Measurements from ENCODE around the gene DUOX1.
"Not testable (repeated sequence)": the region's sequence is repeated elsewhere in the genome, so short reads cannot be mapped to it uniquely, and the experiment has no call there.

Gene DUOX1

DNA sequence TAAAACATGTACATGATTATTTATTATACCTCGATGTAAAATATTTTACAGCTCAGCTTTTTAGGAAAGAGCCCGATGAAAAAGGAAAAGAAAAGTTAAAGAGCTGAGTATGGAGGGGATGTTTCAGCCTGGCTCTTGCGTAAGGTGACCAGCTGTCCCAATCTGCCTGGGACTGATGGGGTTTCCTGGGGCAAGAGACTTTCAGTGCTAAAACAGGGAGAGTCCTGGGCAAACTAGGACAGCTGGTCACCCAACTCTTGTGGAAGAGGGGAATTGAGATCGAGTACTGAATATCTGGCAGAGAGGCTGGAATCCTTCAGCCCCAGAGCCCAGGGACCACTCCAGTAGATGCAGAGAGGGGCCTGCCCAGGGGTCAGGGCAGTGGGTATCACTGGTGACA, 36.8 kb upstream of the DUOX1 start:
- Histone ChIP-seq H3K27ac (ENCODE audit: low read depth in 2 of 2, low read length in 2 of 2) (no peak overlapping the region), H3K36me3 (ENCODE audit: control insufficient read depth in 2 of 2, insufficient read depth in 2 of 2, low read length in 2 of 2) (no peaks in the 10 kb centered on the region), H3K27me3 (ENCODE audit: control insufficient read depth in 2 of 2, insufficient read depth in 2 of 2, low read length in 2 of 2) (no peaks in the 10 kb centered on the region), H3K4me1 (ENCODE audit: control insufficient read depth in 2 of 2, insufficient read depth in 2 of 2, low read length in 2 of 2) (no peaks in the 10 kb centered on the region), H3K4me3 (ENCODE audit: low read length in 2 of 2) (no peak overlapping the region), H3K9me3 (ENCODE audit: control insufficient read depth in 2 of 2, low read length in 2 of 2) (no peaks in the 10 kb centered on the region), H3K9ac (ENCODE audit: low read depth in 1 of 2, low read length in 2 of 2) (no peak overlapping the region)

DNA sequence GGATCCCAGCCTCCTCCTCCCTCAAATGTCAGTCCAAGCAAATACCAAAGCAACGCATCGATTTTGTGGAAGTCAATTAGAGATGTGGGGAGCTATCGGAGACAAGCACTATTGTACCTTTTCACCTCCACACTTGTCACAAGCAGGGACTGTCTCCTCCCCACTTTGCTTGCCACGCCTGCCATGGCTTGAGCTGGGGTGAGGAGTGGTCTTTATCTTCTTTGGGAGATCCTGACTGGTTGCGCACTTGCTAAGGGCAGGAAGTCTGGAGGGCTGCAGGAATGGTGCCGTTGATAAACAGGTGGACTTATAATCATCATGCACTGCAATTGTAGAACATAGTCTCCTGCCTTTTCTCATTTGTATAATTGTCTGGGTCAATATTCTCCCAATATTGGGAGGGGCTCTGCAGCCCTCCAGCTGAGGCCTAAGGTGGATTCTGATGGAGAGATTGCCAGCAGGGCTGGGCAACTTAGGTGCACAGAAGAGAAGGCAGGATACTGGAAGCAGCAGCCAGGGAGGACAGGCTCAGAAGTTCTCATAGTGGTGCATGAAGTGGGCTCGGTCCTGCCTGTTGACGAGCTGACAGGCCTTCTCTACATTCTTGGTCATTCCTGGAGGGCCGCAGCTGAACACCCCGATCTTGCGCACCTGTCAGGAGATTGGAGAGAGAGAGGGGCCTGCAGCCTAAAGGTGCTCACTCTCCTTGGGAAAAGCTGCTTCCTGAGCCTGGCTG, 36.0 kb upstream of the DUOX1 start:
- Histone ChIP-seq H3K9me3 (ENCODE audit: control insufficient read depth in 2 of 2, low read length in 2 of 2) (no peaks in the 10 kb centered on the region), H3K36me3 (ENCODE audit: control insufficient read depth in 2 of 2, insufficient read depth in 2 of 2, low read length in 2 of 2) (no peaks in the 10 kb centered on the region), H3K4me3 (ENCODE audit: low read length in 2 of 2) (no peak overlapping the region), H3K27me3 (ENCODE audit: control insufficient read depth in 2 of 2, insufficient read depth in 2 of 2, low read length in 2 of 2) (no peaks in the 10 kb centered on the region), H3K4me1 (ENCODE audit: control insufficient read depth in 2 of 2, insufficient read depth in 2 of 2, low read length in 2 of 2) (no peaks in the 10 kb centered on the region), H3K27ac (ENCODE audit: low read depth in 2 of 2, low read length in 2 of 2) (no peak overlapping the region), H3K9ac (ENCODE audit: low read depth in 1 of 2, low read length in 2 of 2) (no peak overlapping the region)

DNA sequence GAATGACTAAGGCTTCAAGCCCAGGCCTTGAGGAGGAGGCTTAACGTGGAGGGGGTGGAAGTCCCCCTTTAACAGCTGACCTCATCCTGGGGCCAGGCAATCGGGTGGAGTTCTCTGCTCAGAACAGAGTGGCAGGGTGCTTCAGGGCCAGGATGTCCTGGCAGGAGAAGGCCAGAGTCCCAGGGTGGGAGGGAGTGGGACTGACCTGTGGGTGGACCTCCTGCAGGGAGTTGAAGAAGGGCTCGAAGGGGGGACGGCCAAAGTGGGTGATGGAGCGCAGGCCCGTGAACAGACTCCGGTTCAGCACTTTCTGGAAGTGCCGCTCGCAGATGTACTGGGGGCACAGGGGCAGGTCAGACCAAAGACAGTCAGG, 35.5 kb upstream of the DUOX1 start:
- Histone ChIP-seq H3K27ac (ENCODE audit: low read depth in 2 of 2, low read length in 2 of 2) (no peak overlapping the region), H3K27me3 (ENCODE audit: control insufficient read depth in 2 of 2, insufficient read depth in 2 of 2, low read length in 2 of 2) (no peaks in the 10 kb centered on the region), H3K36me3 (ENCODE audit: control insufficient read depth in 2 of 2, insufficient read depth in 2 of 2, low read length in 2 of 2) (no peaks in the 10 kb centered on the region), H3K9me3 (ENCODE audit: control insufficient read depth in 2 of 2, low read length in 2 of 2) (no peaks in the 10 kb centered on the region), H3K9ac (ENCODE audit: low read depth in 1 of 2, low read length in 2 of 2) (no peak overlapping the region), H3K4me3 (ENCODE audit: low read length in 2 of 2) (no peak overlapping the region), H3K4me1 (ENCODE audit: control insufficient read depth in 2 of 2, insufficient read depth in 2 of 2, low read length in 2 of 2) (no peaks in the 10 kb centered on the region)

DNA sequence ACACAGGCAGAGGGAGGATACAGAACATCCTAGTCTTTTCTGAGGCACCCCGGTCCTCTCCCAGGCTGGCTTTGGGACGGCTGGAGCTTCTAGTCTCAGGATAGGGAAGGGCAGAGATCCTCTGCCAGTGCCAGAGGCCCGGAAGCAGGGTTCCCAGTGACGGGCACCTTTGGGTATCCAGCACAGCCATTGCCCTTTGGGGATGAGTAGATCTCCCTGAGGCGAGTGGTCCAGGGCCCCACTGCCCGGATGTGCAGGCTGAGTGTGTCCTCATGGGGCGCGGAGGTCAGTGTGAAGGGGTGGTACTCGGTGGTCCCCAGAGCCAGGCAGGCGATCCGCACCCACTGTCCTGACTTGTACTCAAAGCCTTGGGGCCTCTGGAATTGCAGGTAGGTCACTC, 34.1 kb upstream of the DUOX1 start:
- H3K9ac ChIP-seq (ENCODE audit: low read depth in 1 of 2, low read length in 2 of 2): no peak overlapping the region
- no peaks in the 10 kb centered on the region for H3K27me3 ChIP-seq (ENCODE audit: control insufficient read depth in 2 of 2, insufficient read depth in 2 of 2, low read length in 2 of 2)
- no peaks in the 10 kb centered on the region for H3K9me3 ChIP-seq (ENCODE audit: control insufficient read depth in 2 of 2, low read length in 2 of 2)
- H3K4me1 ChIP-seq (ENCODE audit: control insufficient read depth in 2 of 2, insufficient read depth in 2 of 2, low read length in 2 of 2): no peaks in the 10 kb centered on the region
- no peak overlapping the region for H3K27ac ChIP-seq (ENCODE audit: low read depth in 2 of 2, low read length in 2 of 2)
- H3K4me3 ChIP-seq (ENCODE audit: low read length in 2 of 2): no peak overlapping the region
- no peaks in the 10 kb centered on the region for H3K36me3 ChIP-seq (ENCODE audit: control insufficient read depth in 2 of 2, insufficient read depth in 2 of 2, low read length in 2 of 2)

DNA sequence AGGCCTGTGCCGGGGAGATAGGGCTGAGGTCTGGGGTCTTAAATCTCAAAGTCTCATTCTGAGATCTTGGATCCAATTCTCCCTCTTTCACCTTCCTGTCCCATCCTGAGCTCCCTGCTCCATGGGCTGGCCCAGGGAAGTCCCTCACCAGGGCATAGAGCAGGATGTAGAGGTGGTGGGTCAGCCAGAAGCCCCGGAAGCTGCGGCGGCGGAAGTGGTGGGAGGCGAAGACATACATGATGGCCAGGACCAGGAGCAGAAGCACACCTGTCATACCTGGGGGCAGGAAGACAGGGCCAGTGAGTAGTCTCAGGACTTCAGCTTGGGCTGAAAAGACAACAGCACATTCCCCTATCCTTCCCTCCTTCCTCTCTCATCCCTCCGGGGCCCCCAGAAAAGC, 32.3 kb upstream of the DUOX1 start:
- no peaks in the 10 kb centered on the region for H3K4me1 ChIP-seq (ENCODE audit: control insufficient read depth in 2 of 2, insufficient read depth in 2 of 2, low read length in 2 of 2)
- H3K9ac ChIP-seq (ENCODE audit: low read depth in 1 of 2, low read length in 2 of 2): no peak overlapping the region
- H3K27me3 ChIP-seq (ENCODE audit: control insufficient read depth in 2 of 2, insufficient read depth in 2 of 2, low read length in 2 of 2): no peaks in the 10 kb centered on the region
- H3K9me3 ChIP-seq (ENCODE audit: control insufficient read depth in 2 of 2, low read length in 2 of 2): no peaks in the 10 kb centered on the region
- no peak overlapping the region for H3K4me3 ChIP-seq (ENCODE audit: low read length in 2 of 2)
- no peak overlapping the region for H3K27ac ChIP-seq (ENCODE audit: low read depth in 2 of 2, low read length in 2 of 2)
- H3K36me3 ChIP-seq (ENCODE audit: control insufficient read depth in 2 of 2, insufficient read depth in 2 of 2, low read length in 2 of 2): no peaks in the 10 kb centered on the region

DNA sequence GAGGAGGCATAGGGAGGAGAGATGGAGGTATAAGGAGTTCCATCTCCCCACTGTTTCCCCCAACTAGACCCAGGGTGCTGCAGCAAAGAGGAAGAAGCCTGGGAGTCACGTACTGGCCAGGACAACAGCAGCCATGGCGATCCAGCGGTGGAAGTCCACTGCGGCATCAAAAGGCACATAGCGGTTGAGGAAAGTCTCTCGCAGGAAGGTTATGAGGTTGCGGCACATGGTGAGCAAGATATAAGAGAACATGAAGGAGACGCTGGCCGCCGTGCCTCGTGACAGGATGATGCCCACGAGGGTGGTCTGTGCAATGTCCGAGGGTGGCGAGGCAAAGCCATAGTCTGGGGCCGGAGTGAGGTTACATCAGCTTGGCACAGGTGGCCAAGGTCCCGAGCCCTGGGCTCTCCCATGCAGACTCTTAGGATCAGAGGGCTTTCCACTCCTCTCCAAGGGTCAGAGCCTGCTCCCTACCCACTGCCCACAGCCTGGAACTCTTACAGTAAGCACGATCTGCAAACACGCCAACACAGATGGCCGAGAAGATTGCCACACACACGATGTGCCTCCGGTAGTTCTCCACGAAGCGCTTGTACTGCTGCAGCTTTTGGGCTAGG, 30.1 kb upstream of the DUOX1 start:
- Histone ChIP-seq H3K9me3 (ENCODE audit: control insufficient read depth in 2 of 2, low read length in 2 of 2) (no peaks in the 10 kb centered on the region), H3K4me1 (ENCODE audit: control insufficient read depth in 2 of 2, insufficient read depth in 2 of 2, low read length in 2 of 2) (no peaks in the 10 kb centered on the region), H3K9ac (ENCODE audit: low read depth in 1 of 2, low read length in 2 of 2) (no peak overlapping the region), H3K4me3 (ENCODE audit: low read length in 2 of 2) (no peak overlapping the region), H3K36me3 (ENCODE audit: control insufficient read depth in 2 of 2, insufficient read depth in 2 of 2, low read length in 2 of 2) (no peaks in the 10 kb centered on the region), H3K27ac (ENCODE audit: low read depth in 2 of 2, low read length in 2 of 2) (no peak overlapping the region), H3K27me3 (ENCODE audit: control insufficient read depth in 2 of 2, insufficient read depth in 2 of 2, low read length in 2 of 2) (no peaks in the 10 kb centered on the region)

DNA sequence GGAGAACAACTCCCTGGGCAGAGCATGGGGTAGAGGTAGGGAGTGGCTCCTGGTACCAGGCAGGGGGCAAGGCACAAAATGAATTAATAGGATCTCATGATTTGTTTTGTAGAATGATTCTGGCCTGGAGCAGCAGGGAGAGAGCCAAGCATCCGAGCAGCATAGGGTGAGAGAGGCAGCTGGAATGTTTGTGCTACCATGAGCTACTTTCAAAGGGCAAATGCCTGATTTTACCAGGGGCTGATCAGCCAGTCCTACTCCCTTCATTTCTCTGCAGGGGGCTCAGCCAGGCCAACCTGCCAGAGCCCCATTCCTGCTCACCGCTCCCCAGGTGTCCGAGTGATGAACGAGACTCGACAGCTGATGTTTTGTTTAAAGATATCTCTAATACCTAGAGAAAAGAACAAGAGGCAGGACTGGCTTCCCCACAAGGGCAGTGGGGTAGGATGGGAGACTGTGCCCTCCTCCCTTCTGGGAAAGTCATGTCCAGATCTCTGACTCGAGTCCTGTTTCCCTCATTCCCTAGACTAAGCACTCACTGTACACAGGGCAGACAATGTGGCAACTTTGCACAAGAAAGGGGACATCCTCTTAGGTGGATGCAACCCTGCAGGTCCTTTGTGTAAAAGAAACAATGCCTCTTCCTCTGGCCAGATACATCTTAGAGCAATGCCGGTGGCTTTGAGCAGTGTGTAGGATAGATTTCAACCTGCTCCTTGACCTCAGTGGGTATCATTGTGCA, 28.7 kb upstream of the DUOX1 start:
- Histone ChIP-seq H3K36me3 (ENCODE audit: control insufficient read depth in 2 of 2, insufficient read depth in 2 of 2, low read length in 2 of 2) (no peaks in the 10 kb centered on the region), H3K27me3 (ENCODE audit: control insufficient read depth in 2 of 2, insufficient read depth in 2 of 2, low read length in 2 of 2) (peaks cover 0 to 2% of the 10 kb centered on the region in 2 donors), H3K4me3 (ENCODE audit: low read length in 2 of 2) (no peak overlapping the region), H3K4me1 (ENCODE audit: control insufficient read depth in 2 of 2, insufficient read depth in 2 of 2, low read length in 2 of 2) (no peaks in the 10 kb centered on the region), H3K27ac (ENCODE audit: low read depth in 2 of 2, low read length in 2 of 2) (no peak overlapping the region), H3K9me3 (ENCODE audit: control insufficient read depth in 2 of 2, low read length in 2 of 2) (no peaks in the 10 kb centered on the region), H3K9ac (ENCODE audit: low read depth in 1 of 2, low read length in 2 of 2) (no peak overlapping the region)

DNA sequence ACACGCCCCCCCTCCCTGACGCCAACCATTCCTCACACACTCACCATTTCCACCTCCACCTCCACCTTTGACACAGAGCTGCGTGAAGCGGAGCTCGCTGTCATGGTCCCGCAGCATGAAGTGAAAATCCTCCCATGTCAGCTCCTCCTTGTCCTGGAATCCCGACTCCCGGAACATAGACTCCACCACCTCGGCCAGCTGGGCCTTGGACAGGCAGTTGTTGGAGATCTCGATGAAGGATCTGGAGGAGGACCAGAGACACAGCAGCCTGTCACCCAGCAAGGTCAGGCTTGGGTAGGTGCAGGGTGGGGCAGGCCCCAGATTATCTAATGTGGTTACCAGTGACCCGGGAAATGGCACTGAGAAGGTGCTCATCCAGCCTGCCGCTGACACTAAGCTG, 28.0 kb upstream of the DUOX1 start:
- Histone ChIP-seq H3K4me1 (ENCODE audit: control insufficient read depth in 2 of 2, insufficient read depth in 2 of 2, low read length in 2 of 2) (no peaks in the 10 kb centered on the region), H3K36me3 (ENCODE audit: control insufficient read depth in 2 of 2, insufficient read depth in 2 of 2, low read length in 2 of 2) (no peaks in the 10 kb centered on the region), H3K4me3 (ENCODE audit: low read length in 2 of 2) (no peak overlapping the region), H3K27me3 (ENCODE audit: control insufficient read depth in 2 of 2, insufficient read depth in 2 of 2, low read length in 2 of 2) (peaks cover 0 to 3% of the 10 kb centered on the region in 2 donors), H3K9me3 (ENCODE audit: control insufficient read depth in 2 of 2, low read length in 2 of 2) (no peaks in the 10 kb centered on the region), H3K9ac (ENCODE audit: low read depth in 1 of 2, low read length in 2 of 2) (no peak overlapping the region), H3K27ac (ENCODE audit: low read depth in 2 of 2, low read length in 2 of 2) (no peak overlapping the region)

DNA sequence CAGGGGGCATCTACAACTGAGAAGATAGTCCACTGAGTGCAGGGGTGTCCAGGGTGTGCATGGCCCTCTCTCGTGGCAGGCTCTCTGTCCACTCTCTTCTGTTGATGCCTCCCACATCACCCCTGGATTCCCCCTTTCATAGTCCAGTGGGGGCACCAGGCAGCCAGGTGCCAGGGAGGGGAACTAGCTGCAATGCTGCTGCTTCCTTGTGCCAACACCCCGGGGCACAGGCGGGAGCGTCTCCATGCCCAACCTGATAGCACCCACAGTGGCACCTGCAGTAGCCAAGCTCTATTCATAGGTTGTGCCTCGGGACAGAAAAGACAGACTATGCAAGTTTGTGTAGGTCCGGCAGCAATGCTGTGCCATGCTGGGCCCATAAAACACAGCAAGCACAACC, 27.6 kb upstream of the DUOX1 start:
- H3K9me3 ChIP-seq (ENCODE audit: control insufficient read depth in 2 of 2, low read length in 2 of 2): no peaks in the 10 kb centered on the region
- no peaks in the 10 kb centered on the region for H3K4me1 ChIP-seq (ENCODE audit: control insufficient read depth in 2 of 2, insufficient read depth in 2 of 2, low read length in 2 of 2)
- H3K27me3 ChIP-seq (ENCODE audit: control insufficient read depth in 2 of 2, insufficient read depth in 2 of 2, low read length in 2 of 2): peaks cover 0 to 3% of the 10 kb centered on the region in 2 donors
- H3K9ac ChIP-seq (ENCODE audit: low read depth in 1 of 2, low read length in 2 of 2): no peak overlapping the region
- no peak overlapping the region for H3K4me3 ChIP-seq (ENCODE audit: low read length in 2 of 2)
- no peaks in the 10 kb centered on the region for H3K36me3 ChIP-seq (ENCODE audit: control insufficient read depth in 2 of 2, insufficient read depth in 2 of 2, low read length in 2 of 2)
- H3K27ac ChIP-seq (ENCODE audit: low read depth in 2 of 2, low read length in 2 of 2): no peak overlapping the region

DNA sequence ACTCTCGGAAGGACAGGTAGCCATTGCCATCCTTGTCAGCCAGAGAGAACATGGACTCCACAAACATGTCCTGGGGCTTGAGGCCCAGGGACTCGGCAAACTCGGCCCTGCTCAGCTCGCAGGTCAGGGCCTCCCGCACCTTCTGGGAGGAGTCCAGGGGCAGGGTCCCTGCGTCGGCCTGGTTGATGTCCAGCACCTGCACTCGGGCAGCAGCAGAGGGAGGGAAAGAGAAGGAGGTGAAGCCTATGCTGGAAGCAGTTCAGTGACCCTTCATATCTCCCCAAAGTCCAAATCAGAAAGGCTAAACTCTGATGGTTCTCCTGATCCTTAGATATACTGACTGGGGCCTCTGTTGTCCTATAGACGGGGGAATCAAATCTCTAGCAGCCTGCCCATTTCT, 25.6 kb upstream of the DUOX1 start:
- not testable (repeated sequence) for H3K36me3 ChIP-seq (ENCODE audit: control insufficient read depth in 2 of 2, insufficient read depth in 2 of 2, low read length in 2 of 2); H3K4me1 ChIP-seq (ENCODE audit: control insufficient read depth in 2 of 2, insufficient read depth in 2 of 2, low read length in 2 of 2); H3K9me3 ChIP-seq (ENCODE audit: control insufficient read depth in 2 of 2, low read length in 2 of 2); H3K9ac ChIP-seq (ENCODE audit: low read depth in 1 of 2, low read length in 2 of 2); H3K27me3 ChIP-seq (ENCODE audit: control insufficient read depth in 2 of 2, insufficient read depth in 2 of 2, low read length in 2 of 2); H3K4me3 ChIP-seq (ENCODE audit: low read length in 2 of 2); H3K27ac ChIP-seq (ENCODE audit: low read depth in 2 of 2, low read length in 2 of 2)

Measured in mucosa of rectum (tissue), 2 donors.